Frontal cortex (tissue), 4 donors: ENCODE data around the gene TXNDC15. TPM values are rescaled to one million over a fixed set of nuclear protein-coding genes. Genes with fewer than 3 reads are reported as not detected.
A peak's percentile ranks its signal among the peaks of the same experiment; 100 is the strongest.
"Not testable (repeated sequence)": the region's sequence is repeated elsewhere in the genome, so short reads cannot be mapped to it uniquely, and the experiment has no call there.

Experiments used
- DNase-seq, 2 donors: peaks; one replicate each; pipeline ENCODE4 v3.0.0; 2012; ENCODE audit warnings: low spot score in 2 of 2
- FAIRE-seq: peaks from 2 replicates; lab custom pipeline; 2012; peaks lifted over from hg19 to GRCh38; lab: Jason Lieb, UNC
- total RNA-seq: library from RNA; depleted of rRNA; stranded (reverse); fragments of >200 nt; gene quantifications from one replicate; pipeline ENCODE4 v1.2.3, GENCODE V29; 2014
- donor health status: control.
- donor health status: control.
- donor health status: control.

The TXNDC15 gene
- 108 TPM for total RNA-seq

- no peak for FAIRE-seq
- peak; percentile 84 to 88 for DNase-seq
Measured at GRCh38 chr5:134873987-134874830, at the start of gene TXNDC15. Gene TXNDC15, plus strand, starts transcription at chr5:134874371. Its CDS starts 57 bp downstream, at chr5:134874428.

GRCh38 chr5:134824681-134825080 is 49.5 kb upstream of the TXNDC15 start:
- DNase-seq, result no peak
- no peak for FAIRE-seq

- FAIRE-seq, result no peak
- no peak for DNase-seq
Measured at GRCh38 chr5:134825212-134825611, 49.0 kb upstream of the TXNDC15 start.

- DNase-seq, result no peak
- no peak for FAIRE-seq
Measured at GRCh38 chr5:134833340-134834032, 40.7 kb upstream of the TXNDC15 start.

DNA sequence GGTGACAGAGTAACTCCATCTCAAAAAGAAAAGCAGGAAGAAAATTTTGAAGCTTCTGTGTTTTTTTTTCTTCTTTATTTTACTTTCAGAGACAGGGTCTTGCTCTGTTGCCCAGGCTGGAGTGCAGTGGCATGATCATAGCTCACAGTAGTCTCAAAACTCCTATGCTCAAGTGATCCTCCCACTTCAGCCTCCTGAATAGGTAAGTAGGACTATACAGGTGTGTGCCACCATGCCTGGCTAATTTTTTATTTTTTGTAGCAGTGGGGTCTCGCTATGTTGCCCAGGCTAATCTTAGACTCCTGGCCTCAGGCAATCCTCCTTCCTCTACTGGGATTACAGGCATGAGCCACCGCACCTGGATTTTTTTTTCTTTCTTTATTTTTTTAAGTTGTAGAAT is 38.5 kb upstream of the TXNDC15 start:
- DNase-seq (no peak), FAIRE-seq (no peak)

- FAIRE-seq (no peak), DNase-seq (no peak)
Measured at GRCh38 chr5:134837530-134838181, 36.5 kb upstream of the TXNDC15 start.

- FAIRE-seq, result not testable (repeated sequence)
Measured at GRCh38 chr5:134838361-134838760, 35.8 kb upstream of the TXNDC15 start.

GRCh38 chr5:134840811-134841210 is 33.4 kb upstream of the TXNDC15 start:
- DNase-seq (no peak), FAIRE-seq (no peak)

More at GRCh38 chr5:134838361-134838760, 35.8 kb upstream of the TXNDC15 start:
- not testable (repeated sequence) for DNase-seq

DNA sequence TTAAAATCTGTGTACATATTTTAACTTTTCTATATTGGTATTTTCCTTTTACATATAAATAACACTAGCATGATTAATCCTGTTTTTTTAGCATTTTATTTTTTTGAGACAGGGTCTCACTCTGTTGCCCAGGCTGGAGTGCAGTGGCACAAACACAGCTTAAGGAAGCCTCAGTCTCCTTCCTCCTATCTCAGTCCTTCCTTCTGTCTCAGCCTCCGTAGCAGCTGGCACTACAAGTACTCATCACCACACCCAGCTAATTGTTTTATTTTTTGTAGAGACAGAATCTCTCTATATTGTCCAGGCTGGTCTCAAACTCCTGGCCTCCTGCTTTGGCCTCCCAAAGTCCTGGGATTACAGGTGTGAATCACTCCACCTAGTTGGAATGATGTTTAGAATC is 29.9 kb upstream of the TXNDC15 start:
- FAIRE-seq, result no peak

DNA sequence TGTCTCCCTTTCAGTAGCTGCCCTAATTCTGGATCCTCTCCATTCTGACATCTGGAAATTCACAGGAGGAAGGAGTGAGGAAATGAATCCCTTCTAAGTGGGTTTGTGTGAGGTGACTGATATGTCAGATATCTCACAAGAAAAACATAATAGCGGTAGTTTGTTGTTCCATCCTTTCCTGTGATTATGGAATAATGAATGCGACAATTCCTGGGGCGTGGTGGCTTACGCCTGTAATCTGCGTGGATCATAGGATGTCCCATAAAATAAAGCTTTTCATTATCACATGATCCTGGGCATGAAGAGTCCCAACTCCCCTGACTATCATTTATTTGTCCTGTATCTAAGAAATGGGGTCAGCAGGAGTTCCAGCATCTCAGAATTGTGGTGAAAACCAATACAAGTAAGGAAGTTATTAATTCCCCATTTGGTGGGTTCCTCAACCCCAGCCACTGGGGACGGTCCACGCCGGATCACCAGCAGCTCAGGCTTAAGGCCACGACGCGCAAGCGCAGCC is 28.8 kb upstream of the TXNDC15 start:
- FAIRE-seq (no peak), DNase-seq (peak in 1 of 2 donors; percentile 16)

More for the DNA sequence above, 29.9 kb upstream of the TXNDC15 start:
- DNase-seq, result no peak

DNA sequence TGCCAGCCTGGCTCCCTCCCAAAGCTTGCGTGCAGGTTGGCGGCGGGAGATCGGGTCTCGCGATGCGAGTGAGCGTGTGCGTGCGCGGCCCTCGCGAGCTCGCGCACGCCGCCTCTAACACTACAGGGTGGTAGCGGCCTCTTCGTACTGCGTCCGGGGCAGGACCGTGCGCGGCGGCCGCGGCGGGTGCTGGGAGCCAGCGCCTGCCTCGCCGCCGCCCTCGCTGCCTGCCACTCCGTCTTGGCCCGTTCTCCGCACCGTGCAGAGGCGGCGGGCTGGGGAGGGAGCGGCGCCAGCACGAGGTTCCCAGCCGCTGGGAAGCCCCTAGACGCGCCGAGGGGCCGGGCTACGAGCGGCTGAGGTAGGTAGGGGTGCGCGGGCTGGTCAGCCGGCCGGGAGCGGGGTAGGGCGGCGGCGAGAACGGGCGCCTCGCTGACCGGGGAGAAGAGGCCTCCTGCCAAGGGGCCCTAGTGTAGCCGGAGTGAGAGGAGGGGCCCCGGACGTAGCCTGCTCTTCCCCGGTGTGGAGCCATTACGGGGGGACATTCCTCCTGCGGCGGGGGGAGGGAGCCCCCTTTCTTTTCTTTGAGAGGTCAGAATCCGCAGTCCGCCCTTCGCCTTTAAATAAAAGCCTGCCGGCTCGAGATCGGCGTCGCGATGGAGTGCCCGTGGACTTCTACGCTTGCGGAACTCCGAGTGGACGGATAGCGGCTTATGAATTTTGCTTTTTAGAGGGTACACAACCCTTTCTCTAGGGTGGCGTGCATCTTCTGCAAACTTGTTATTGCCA is 28.1 kb upstream of the TXNDC15 start, which contains the start of gene C5orf24:
TSS of gene C5orf24 (plus strand) at position 117 of the 789 bp plus-strand sequence. CDS start 8,933 bp downstream, outside the sequence.
- FAIRE-seq (no peak), DNase-seq (peak; percentile 85 to 91)

GRCh38 chr5:134846641-134846960 is 27.6 kb upstream of the TXNDC15 start:
- FAIRE-seq, result no peak
- DNase-seq, result no peak

GRCh38 chr5:134849434-134849933 is 24.7 kb upstream of the TXNDC15 start:
- FAIRE-seq, DNase-seq: not testable (repeated sequence)

- no peak for DNase-seq
- FAIRE-seq, result no peak
Measured at GRCh38 chr5:134851307-134851923, 22.8 kb upstream of the TXNDC15 start.

- not testable (repeated sequence) for DNase-seq
Measured at GRCh38 chr5:134856465-134856864, 17.7 kb upstream of the TXNDC15 start.

DNA sequence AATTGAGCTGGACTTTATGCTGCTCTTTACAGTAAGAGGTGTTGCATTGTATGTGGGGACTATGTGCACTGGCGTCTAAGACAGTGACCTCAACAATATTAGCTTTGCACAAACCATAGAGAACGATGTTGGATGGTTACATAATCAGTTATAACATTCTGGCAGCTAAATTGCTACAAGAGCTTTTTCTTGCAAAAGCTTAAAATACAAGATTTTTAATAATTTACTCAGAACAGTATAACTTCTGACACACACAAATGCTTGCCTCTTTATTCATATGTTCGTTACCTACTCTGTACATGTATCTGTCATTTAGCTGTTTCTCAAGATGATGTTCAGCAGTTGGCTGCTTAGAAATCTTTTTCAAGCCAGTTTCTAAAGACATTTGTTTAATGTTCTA is 16.8 kb upstream of the TXNDC15 start:
- no peak for FAIRE-seq
- no peak for DNase-seq

More at GRCh38 chr5:134856465-134856864, 17.7 kb upstream of the TXNDC15 start:
- not testable (repeated sequence) for FAIRE-seq

GRCh38 chr5:134864707-134865106 is 9.5 kb upstream of the TXNDC15 start:
- no peak for FAIRE-seq
- no peak for DNase-seq

DNA sequence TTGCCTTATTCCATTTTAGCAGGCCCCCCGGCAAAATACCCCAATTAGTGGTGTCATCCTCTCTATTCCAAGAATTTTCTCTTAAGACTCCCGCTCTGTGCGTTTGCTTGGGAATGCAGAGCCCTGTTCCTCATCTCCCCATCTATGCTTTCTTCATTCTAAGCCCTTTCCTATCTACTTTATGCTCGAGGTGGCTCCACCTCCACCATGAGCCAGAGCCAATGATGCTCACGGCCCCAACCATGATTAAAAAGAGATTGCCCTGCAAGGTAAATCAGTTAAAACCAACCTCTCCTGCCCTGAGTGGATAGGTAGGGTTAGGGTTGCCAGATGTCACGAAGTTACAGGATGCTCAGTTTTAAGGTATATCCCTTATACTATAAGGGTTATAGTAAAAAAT is 677 bp upstream of the TXNDC15 start:
- no peak for DNase-seq
- no peak for FAIRE-seq
